Right lobe of liver (tissue), 4 donors: ENCODE results near the gene FGGY.

Experiments
- CTCF ChIP-seq, 4 donors: fragments of 200-600 bp in 3 of 4; fragments of 450-650 bp in 1 of 4; IDR thresholded peaks; one replicate each; pipeline versions ENCODE4 v1.5.1 to v1.8.0; 2016 to 2022; ENCODE audit warnings: antibody characterized with exemption in 4 of 4, mild to moderate bottlenecking in 2 of 4
- POLR2A ChIP-seq: fragments of 450-650 bp; IDR thresholded peaks from one replicate; pipeline ENCODE4 v1.6.1; 2017; ENCODE audit warnings: antibody characterized with exemption, mild to moderate bottlenecking
- donor health status: DM: no; HTN: no; CAD: no.
- donor health status: DM: no; HTN: no; CAD: no.
- donor health status: DM: no; HTN: yes; CAD: no.

- TF ChIP-seq CTCF (IDR thresholded peaks at IDR 0.05) (no peak), POLR2A (no peak)
Observed at GRCh38 chr1:59595774-59596173, 298.9 kb downstream of the FGGY start.
